Right lobe of liver (tissue), 4 donors: ENCODE results near the gene PDE1C.

Experiments used
- CTCF ChIP-seq, 4 donors: fragments of 200-600 bp in 3 of 4; fragments of 450-650 bp in 1 of 4; IDR thresholded peaks; one replicate each; pipeline versions ENCODE4 v1.5.1 to v1.8.0; 2016 to 2022; ENCODE audit warnings: antibody characterized with exemption in 4 of 4, mild to moderate bottlenecking in 2 of 4
- POLR2A ChIP-seq: fragments of 450-650 bp; IDR thresholded peaks from one replicate; pipeline ENCODE4 v1.6.1; 2017; ENCODE audit warnings: antibody characterized with exemption, mild to moderate bottlenecking
- donor health status: DM: no; HTN: no; CAD: no.
- donor health status: DM: no; HTN: no; CAD: no.
- donor health status: DM: no; HTN: yes; CAD: no.

- TF ChIP-seq POLR2A = no peak
- no peak for TF ChIP-seq CTCF (IDR thresholded peaks at IDR 0.05)
Measured at GRCh38 chr7:31892099-31892829, 177.9 kb downstream of the PDE1C start.
